MCF 10A (cell line): Measurements from ENCODE around the gene LAD1. TPM values are rescaled to one million over a fixed set of nuclear protein-coding genes. Genes with fewer than 3 reads are reported as not detected.

Source experiments
- BruUV-seq: library from RNA; stranded (reverse); fragments of 400-500 nt; replicated peaks from 2 replicates; lab custom pipeline; 2021; lab: Mats Ljungman, UMichigan
- CTCF ChIA-PET: fragments of 300-600 bp; sonication (Branson Sonifier 250); formaldehyde crosslinking; extraction: SDS; loops from one replicate; lab custom pipeline; 2021; ENCODE audit warnings: antibody characterized with exemption, inconsistent platforms; lab: Yijun Ruan, JAX
- POLR2A ChIA-PET: fragments of 300-600, 350-650 bp; sonication (Branson Sonifier 250); formaldehyde crosslinking; extraction: SDS; loops from one replicate; lab custom pipeline; 2020; ENCODE audit warnings: antibody characterized with exemption, inconsistent platforms; lab: Yijun Ruan, JAX
- DNase-seq: peaks from one replicate; pipeline ENCODE4 v3.0.0-alpha.2; 2018; ENCODE audit not compliant: unreplicated experiment
- H3K27ac Mint-ChIP-seq: one replicate; pipeline ENCODE4 v1.8.0; 2022; ENCODE audit warnings: mild to moderate bottlenecking, low read depth, mixed read lengths; ENCODE audit not compliant: unreplicated experiment
- H3K27me3 Mint-ChIP-seq: one replicate; pipeline ENCODE4 v1.8.0; 2022; ENCODE audit warnings: mixed read lengths; ENCODE audit not compliant: insufficient read depth, unreplicated experiment
- H3K36me3 Mint-ChIP-seq: one replicate; pipeline ENCODE4 v1.8.0; 2022; ENCODE audit warnings: mild to moderate bottlenecking, moderate library complexity, mixed read lengths; ENCODE audit not compliant: insufficient read depth, unreplicated experiment
- H3K4me1 Mint-ChIP-seq: one replicate; pipeline ENCODE4 v1.8.0; 2022; ENCODE audit warnings: mixed read lengths; ENCODE audit not compliant: insufficient read depth, unreplicated experiment
- H3K4me3 Mint-ChIP-seq: one replicate; pipeline ENCODE4 v1.8.0; 2022; ENCODE audit warnings: mild to moderate bottlenecking, moderate library complexity, mixed read lengths; ENCODE audit not compliant: unreplicated experiment
- H3K9me3 Mint-ChIP-seq: one replicate; pipeline ENCODE4 v1.8.0; 2022; ENCODE audit warnings: mixed read lengths; ENCODE audit not compliant: unreplicated experiment
- intact Hi-C: fragments of 100-400 bp; cut with micrococcal nuclease; formaldehyde crosslinking; loops from 2 replicates; pipeline ENCODE4 v1.14.1; 2022
- total RNA-seq: library from RNA; stranded (reverse); gene quantifications from 2 replicates; pipeline ENCODE4 v1.2.3, GENCODE V29; 2022
- TF ChIP-seq, protein P1 (sequence below): fragments of 200-600 bp; IDR thresholded peaks from one replicate; pipeline ENCODE4 v1.8.0; 2022; ENCODE audit warnings: antibody characterized with exemption, mild to moderate bottlenecking; ENCODE audit not compliant: unreplicated experiment

LAD1 gene
- total RNA-seq, 1 experiment from 2014 or later, result 40.9 TPM

DNA sequence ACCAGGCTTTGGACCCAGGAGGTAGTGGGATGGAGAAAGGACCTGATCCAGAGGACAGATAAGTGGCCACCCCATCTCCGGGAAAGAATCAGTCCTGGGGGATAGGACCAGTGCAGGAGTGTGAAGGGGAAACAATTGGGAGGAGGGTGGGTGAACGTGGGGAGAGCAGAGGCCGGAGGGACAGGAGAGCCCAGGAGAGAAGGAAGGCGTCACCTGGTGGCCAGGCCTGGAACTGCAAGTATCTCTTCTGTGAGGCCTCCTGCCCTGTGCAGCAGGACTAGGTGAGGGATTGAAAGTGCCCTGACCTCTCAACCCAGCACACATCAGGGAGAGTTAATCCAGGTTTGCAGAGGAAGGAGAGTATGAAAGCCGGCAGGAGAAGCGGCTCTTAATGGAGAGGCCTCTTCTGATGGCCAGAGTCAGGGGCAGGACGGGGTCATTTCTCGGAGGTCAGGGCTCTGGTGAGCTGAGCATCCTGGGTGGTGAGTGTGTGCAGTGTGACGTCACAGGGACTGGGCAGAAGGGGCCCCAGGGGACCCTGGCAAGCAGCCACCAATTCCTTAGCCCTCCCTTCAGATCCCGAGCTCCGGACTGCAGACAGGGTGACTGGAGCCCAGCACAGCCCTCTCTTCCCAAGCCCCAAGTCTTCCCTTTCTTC, 9.2 kb upstream of the LAD1 start:
- CTCF ChIA-PET, result interaction anchor here (0.6 to 16.7 kb wide), 43 partner anchors 8 to 365 kb away, joined by 3 to 539 read pairs (median 4); partner anchors contain the start of genes CSRP1, LAD1, TNNI1 and TNNT2
- BruUV-seq, result no TSS peak

DNA sequence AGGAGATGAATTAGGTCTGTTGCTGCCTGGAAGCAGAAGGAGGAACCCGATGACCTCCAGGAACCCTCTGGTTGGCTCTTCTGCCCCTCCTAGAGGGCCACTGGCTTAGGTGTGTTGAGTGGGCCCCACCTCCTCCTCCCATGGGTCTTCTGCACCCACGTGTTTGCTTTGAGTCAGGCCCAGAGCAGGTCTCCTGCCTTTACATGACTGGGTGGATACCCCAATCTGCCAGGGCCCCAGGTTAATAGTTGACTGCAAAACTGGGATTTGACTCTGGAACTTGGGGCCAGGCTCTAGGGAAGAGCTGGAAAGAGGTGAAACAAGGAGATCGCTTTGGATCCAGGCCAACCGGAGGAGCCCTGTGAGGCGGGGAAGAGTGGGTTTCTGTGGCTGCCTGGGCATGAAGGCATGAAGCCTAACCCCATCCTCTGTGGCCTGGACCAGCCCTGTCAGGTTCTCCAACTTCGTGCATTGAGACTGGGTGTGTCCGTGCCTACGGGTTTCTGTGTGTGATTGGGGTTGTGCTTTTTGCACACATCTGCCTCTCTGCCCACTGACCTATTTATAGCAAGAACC, 7.8 kb upstream of the LAD1 start:
- Mint-ChIP-seq H3K27ac (no peak overlapping the region), H3K4me3 (no peak overlapping the region), H3K4me1 (peaks cover 5% of the 10 kb centered on the region), H3K9me3 (no peaks in the 10 kb centered on the region), H3K27me3 (peaks cover 32% of the 10 kb centered on the region), H3K36me3 (no peaks in the 10 kb centered on the region)
- POLR2A ChIA-PET, result interaction anchor here (1.0 to 1.1 kb wide), 2 partner anchors 10 to 21 kb away, joined by 3 read pairs; no protein-coding TSS in a partner anchor
- DNase-seq, result no peak
- CTCF ChIA-PET, result interaction anchor here (0.6 to 16.7 kb wide), 32 partner anchors 14 to 958 kb away, joined by 3 to 539 read pairs (median 4); partner anchors contain the start of genes CSRP1 and TNNI1
- intact Hi-C loops, result no loop called here
- no TSS peak for BruUV-seq
- TF ChIP-seq, protein P1, sequence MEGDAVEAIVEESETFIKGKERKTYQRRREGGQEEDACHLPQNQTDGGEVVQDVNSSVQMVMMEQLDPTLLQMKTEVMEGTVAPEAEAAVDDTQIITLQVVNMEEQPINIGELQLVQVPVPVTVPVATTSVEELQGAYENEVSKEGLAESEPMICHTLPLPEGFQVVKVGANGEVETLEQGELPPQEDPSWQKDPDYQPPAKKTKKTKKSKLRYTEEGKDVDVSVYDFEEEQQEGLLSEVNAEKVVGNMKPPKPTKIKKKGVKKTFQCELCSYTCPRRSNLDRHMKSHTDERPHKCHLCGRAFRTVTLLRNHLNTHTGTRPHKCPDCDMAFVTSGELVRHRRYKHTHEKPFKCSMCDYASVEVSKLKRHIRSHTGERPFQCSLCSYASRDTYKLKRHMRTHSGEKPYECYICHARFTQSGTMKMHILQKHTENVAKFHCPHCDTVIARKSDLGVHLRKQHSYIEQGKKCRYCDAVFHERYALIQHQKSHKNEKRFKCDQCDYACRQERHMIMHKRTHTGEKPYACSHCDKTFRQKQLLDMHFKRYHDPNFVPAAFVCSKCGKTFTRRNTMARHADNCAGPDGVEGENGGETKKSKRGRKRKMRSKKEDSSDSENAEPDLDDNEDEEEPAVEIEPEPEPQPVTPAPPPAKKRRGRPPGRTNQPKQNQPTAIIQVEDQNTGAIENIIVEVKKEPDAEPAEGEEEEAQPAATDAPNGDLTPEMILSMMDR, result no peak

More for the DNA sequence above, 9.2 kb upstream of the LAD1 start:
- Mint-ChIP-seq H3K9me3 (no peaks in the 10 kb centered on the region), H3K36me3 (no peaks in the 10 kb centered on the region), H3K4me1 (peaks cover 5% of the 10 kb centered on the region), H3K4me3 (no peak overlapping the region), H3K27ac (no peak overlapping the region), H3K27me3 (peaks cover 32% of the 10 kb centered on the region)
- TF ChIP-seq, protein P1, result peak; percentile 100
- POLR2A ChIA-PET, result interaction anchor here (0.6 kb wide), 1 partner anchor 46 kb away, joined by 3 read pairs; no protein-coding TSS in a partner anchor
- DNase-seq, result peak; percentile 90
- intact Hi-C loops, result loop anchor here (1.0 to 2.0 kb wide), 4 partner anchors 23 to 154 kb away; partner anchors contain the start of gene PHLDA3

DNA sequence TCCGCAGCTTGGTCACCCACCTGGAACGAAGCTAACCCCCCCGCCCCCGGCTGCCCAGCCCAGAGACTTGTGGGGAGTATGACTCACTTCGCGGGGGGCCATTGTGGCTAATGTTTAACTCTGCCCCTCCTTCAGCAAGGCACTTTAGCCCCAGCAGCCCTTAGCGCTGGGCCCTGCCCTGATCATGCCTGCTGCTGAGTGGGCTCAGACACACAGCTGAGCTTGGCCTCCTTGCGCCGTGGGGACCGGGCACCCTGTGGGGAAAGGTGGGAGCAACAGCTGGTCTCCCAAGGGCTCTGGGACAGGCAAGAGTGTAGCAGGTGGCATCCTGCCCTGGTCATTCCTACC, 6.3 kb upstream of the LAD1 start:
- intact Hi-C loops, result no loop called here
- POLR2A ChIA-PET, result interaction anchor here (0.7 to 0.8 kb wide), 2 partner anchors 7 to 385 kb away, joined by 3 read pairs; no protein-coding TSS in a partner anchor
- Mint-ChIP-seq H3K27me3 (peaks cover 23% of the 10 kb centered on the region), H3K36me3 (no peaks in the 10 kb centered on the region), H3K4me1 (peaks cover 5% of the 10 kb centered on the region), H3K4me3 (no peak overlapping the region), H3K27ac (no peak overlapping the region), H3K9me3 (no peaks in the 10 kb centered on the region)
- CTCF ChIA-PET, result interaction anchor here (0.6 to 16.7 kb wide), 17 partner anchors 15 to 212 kb away, joined by 3 to 539 read pairs (median 5); partner anchors contain the start of gene TNNI1
- TF ChIP-seq, protein P1, result no peak
- DNase-seq, result no peak
- BruUV-seq, result no TSS peak
